ENCODE data around the gene POLR2I. TPM values are rescaled to one million over a fixed set of nuclear protein-coding genes. Genes with fewer than 3 reads are reported as not detected.
A peak's percentile ranks its signal among the peaks of the same experiment; 100 is the strongest.

POLR2I gene
- total and polyA plus RNA-seq, 3 donors from 2014 or later = 106 to 307 (median 116) TPM

DNA sequence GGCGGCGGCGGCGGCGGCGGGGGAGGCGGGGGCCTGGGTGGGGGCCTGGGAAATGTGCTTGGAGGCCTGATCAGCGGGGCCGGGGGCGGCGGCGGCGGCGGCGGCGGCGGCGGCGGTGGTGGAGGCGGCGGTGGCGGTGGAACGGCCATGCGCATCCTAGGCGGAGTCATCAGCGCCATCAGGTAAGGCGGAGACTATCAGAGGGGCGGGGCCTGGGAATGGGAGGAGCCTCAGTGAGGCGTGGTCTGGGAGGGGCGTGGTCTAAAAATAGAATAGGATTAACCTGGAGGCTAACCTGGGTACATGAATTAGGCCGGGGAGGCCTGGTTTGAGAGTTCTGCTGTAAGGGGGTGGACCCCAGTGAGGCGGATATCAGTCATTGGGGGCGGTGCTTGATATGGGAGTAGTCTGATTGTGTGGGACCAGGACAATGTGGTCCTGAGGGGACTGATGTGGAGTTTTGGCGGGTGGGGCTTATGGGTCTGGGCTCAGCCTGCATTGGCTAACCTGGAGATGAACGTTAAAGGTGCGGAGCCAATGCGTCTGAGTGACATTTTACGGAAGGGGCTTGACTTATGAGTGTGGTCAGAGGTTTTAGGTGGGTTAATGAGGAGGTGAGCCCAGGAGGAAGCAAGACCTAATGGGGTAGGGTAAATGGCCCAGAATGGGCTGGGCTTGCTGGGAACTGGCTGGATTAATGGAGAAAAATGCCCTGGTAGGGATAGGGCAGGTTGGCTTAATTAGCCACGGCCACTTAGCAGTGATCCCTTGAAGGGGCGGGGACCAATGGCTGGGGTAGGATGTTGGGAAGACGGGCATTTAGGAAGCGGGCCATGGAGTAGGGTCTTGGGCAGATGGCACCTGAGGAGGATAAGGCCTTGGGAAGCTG is 26.6 kb upstream of the POLR2I start:
- Histone ChIP-seq H3K4me1 (peaks cover 8% of the 10 kb centered on the region), H3K27me3 (no peaks in the 10 kb centered on the region), H3K4me3 (peak overlapping the region; percentile 87 to 94), H3K9me3 (no peaks in the 10 kb centered on the region), H3K36me3 (ENCODE audit: low read depth, missing control alignments) (no peaks in the 10 kb centered on the region), H3K27ac (peak overlapping the region; percentile 95 to 96)
- intact Hi-C loops (cut with DNase I; ENCODE audit: low total_unique reads) = no loop called here
- DNase-seq = peak; percentile 91
- TF ChIP-seq CTCF (IDR thresholded peaks at IDR 0.05) (no peak), POLR2A (IDR thresholded peaks at IDR 0.05) (peak; percentile 49)
- WGBS, 2 donors = 22 to 23% methylated on average over 29 to 34 of the region's 42 CpGs

- peak; percentile 36 for DNase-seq
- intact Hi-C loops (cut with DNase I; ENCODE audit: low total_unique reads) = no loop called here
- 0% methylated on average over 9 to 31 of the region's 31 CpGs for WGBS, 2 donors
- peak overlapping the region; percentile 95 to 96 for H3K27ac ChIP-seq
- TF ChIP-seq CTCF (IDR thresholded peaks at IDR 0.05) (no peak), POLR2A (IDR thresholded peaks at IDR 0.05) (no peak)
- peak overlapping the region; percentile 87 to 94 for H3K4me3 ChIP-seq
- H3K4me1 ChIP-seq = peaks cover 8% of the 10 kb centered on the region
- H3K36me3 ChIP-seq (ENCODE audit: low read depth, missing control alignments) = no peaks in the 10 kb centered on the region
- no peaks in the 10 kb centered on the region for H3K27me3 ChIP-seq
- no peaks in the 10 kb centered on the region for H3K9me3 ChIP-seq
These were observed 25.8 kb upstream of the POLR2I start for GRCh38 chr19:36140304-36141038.

DNA sequence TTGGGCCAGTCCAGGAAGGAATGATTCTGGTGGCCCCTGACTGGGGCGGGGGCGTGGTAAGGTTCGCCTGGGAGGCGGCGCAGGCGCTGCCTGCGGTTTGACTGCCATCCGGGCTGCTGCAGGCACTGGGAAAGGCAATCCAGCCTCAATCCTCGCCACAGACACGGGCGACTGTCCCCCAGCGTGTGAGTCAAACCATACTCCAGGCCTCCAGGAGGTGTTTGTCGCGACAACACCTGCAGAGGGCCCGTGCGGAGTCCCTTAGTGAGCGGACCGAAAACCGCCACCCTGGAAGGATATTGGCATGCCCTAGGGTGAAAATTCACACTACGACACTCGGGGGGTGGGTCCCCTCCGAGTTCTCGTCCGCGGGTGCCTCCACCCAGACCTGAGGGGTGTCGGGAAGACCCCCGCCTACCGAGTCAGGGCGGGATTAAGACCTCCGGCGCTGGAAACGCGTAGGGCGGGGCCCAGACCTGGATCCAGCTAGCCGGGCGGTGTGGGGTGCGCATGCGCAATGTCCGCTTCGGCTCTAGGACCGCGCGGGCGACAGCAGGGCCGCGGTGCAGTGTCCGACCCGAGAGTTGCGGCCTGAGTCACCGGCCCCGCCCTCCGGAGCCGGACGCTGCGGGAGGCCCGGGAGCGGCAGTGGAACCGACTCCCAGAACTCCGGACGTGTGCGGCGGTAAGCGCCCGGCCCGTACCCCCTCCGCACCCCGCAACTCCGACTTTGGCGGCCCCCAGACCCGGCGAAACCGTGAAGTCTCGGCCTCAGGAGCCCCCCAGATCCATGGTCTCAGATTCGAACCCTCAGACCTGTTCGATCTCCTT is 25.0 kb upstream of the POLR2I start, which contains the start of gene CAPNS1:
Gene CAPNS1 (plus strand): TSS at position 594 of the 831 bp plus-strand sequence. CDS start 946 bp downstream, outside the sequence.
- Histone ChIP-seq H3K36me3 (ENCODE audit: low read depth, missing control alignments) (no peaks in the 10 kb centered on the region), H3K27me3 (no peaks in the 10 kb centered on the region), H3K4me1 (peaks cover 8% of the 10 kb centered on the region), H3K9me3 (no peaks in the 10 kb centered on the region), H3K27ac (peak within 1 kb of the TSS; percentile 95 to 96), H3K4me3 (peak within 1 kb of the TSS; percentile 87 to 94)
- DNase-seq = peak; percentile 97
- intact Hi-C loops (cut with DNase I; ENCODE audit: low total_unique reads) = no loop called here
- WGBS, 2 donors = 0 to 1% methylated on average over 9 to 74 of the region's 75 CpGs
- TF ChIP-seq CTCF (IDR thresholded peaks at IDR 0.05) (peak in 1 of 3 experiments; percentile 11), POLR2A (IDR thresholded peaks at IDR 0.05) (peak; percentile 56)

DNA sequence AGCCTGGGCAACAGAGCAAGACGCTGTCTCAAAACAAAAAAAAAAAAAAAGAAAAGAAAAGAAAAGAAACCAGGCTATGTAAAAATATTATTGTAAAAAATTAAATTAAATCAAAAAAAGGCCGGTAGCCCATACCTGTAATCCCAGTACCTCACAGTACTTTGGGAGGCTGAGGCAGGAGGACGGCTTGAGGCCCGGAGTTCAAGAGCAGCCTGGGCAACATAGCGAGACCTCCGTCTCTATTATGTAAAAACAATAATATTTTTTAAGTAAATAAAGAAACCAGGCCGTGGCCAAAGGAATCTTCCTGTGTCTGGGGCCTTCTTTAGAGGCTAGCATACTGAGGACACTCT is 24.4 kb upstream of the POLR2I start:
- no peak for TF ChIP-seq CTCF (IDR thresholded peaks at IDR 0.05)
- no peak for TF ChIP-seq POLR2A (IDR thresholded peaks at IDR 0.05)
- peak overlapping the region; percentile 95 to 96 for H3K27ac ChIP-seq
- H3K9me3 ChIP-seq = no peaks in the 10 kb centered on the region
- H3K4me3 ChIP-seq = peak overlapping the region; percentile 87 to 94
- H3K27me3 ChIP-seq = no peaks in the 10 kb centered on the region
- H3K4me1 ChIP-seq = peaks cover 8% of the 10 kb centered on the region
- intact Hi-C loops (cut with DNase I; ENCODE audit: low total_unique reads) = no loop called here
- 35 to 41% methylated on average over 7 of the region's 7 CpGs for WGBS, 2 donors
- H3K36me3 ChIP-seq (ENCODE audit: low read depth, missing control alignments) = no peaks in the 10 kb centered on the region
- no peak for DNase-seq

Data from testis (tissue), 3 donors.